IgD-negative memory B cell (primary cell): ENCODE measurements around the gene HEXA. TPM values are rescaled to one million over a fixed set of nuclear protein-coding genes. Genes with fewer than 3 reads are reported as not detected.

ENCODE experiments used
- polyA plus RNA-seq: library from polyadenylated mRNA; unstranded; fragments of 300-500 nt; fragmentation: Illumina TruSeq; gene quantifications from one replicate; pipeline ENCODE4 v1.2.3, GENCODE V29; 2021

The HEXA gene
- polyA plus RNA-seq, 1 donor from 2014 or later = 102 TPM

Other genes with a start within 250 kb of the HEXA start
- not detected for gene GRAMD2A, start 178.2 kb downstream of the HEXA start, polyA plus RNA-seq
- gene PKM, start 144.8 kb downstream of the HEXA start, polyA plus RNA-seq = 360 TPM
- gene PARP6, start 103.5 kb downstream of the HEXA start, polyA plus RNA-seq = 34.4 TPM
- gene CELF6, start 55.9 kb downstream of the HEXA start, polyA plus RNA-seq = 0.19 TPM
- not detected for gene TMEM202, start 22.3 kb upstream of the HEXA start, polyA plus RNA-seq
- 24.4 TPM for gene ARIH1, start 98.3 kb upstream of the HEXA start, polyA plus RNA-seq